Gastrocnemius medialis (tissue), 4 donors: ENCODE data around the gene BDNF.

Experiments
- CTCF ChIP-seq, 5 experiments: fragments of 450-650 bp in 3 of 5; fragments of 200-600 bp in 2 of 5; sonication (generic) in 2 of 5; IDR thresholded peaks in 4 of 5; conservative IDR thresholded peaks in 1 of 5; 1 replicate in 4 of 5; 2 replicates in 1 of 5; pipeline ENCODE4 v1.5.1; 2016 to 2019; ENCODE audit warnings: antibody characterized with exemption in 5 of 5, mild to moderate bottlenecking in 3 of 5, moderate library complexity in 3 of 5
- POLR2A ChIP-seq, 2 donors: fragments of 450-650 bp; IDR thresholded peaks; one replicate each; pipeline ENCODE4 v1.6.1; 2017; ENCODE audit warnings: antibody characterized with exemption in 2 of 2, mild to moderate bottlenecking in 2 of 2, moderate library complexity in 2 of 2

GRCh38 chr11:27699242-27699925 lies 871 bp downstream of the BDNF start:
- TF ChIP-seq CTCF (IDR thresholded peaks at IDR 0.05 in 4 of 5, conservative IDR thresholded peaks at IDR 0.05 in 1 of 5) (peak in 1 of 5 experiments; percentile 5), POLR2A (IDR thresholded peaks at IDR 0.05) (no peak)
